OCI-LY3 (cell line): ENCODE results near the gene RHOT1.

Experiments used
- EZH2phosphoT487 ChIP-seq: fragments of 200-600 bp; shearing (Covaris generic); IDR thresholded peaks from 2 replicates; pipeline ENCODE4 v1.6.1; 2018; ENCODE audit warnings: antibody characterized with exemption, mixed run types, low read depth
- TF ChIP-seq, protein P1 (sequence below): fragments of 200-600, 300-600 bp; sonication (generic); IDR thresholded peaks from 2 replicates; pipeline ENCODE4 v1.5.1; 2014; ENCODE audit warnings: antibody characterized with exemption, low read length, low read depth

- TF ChIP-seq, protein P1, sequence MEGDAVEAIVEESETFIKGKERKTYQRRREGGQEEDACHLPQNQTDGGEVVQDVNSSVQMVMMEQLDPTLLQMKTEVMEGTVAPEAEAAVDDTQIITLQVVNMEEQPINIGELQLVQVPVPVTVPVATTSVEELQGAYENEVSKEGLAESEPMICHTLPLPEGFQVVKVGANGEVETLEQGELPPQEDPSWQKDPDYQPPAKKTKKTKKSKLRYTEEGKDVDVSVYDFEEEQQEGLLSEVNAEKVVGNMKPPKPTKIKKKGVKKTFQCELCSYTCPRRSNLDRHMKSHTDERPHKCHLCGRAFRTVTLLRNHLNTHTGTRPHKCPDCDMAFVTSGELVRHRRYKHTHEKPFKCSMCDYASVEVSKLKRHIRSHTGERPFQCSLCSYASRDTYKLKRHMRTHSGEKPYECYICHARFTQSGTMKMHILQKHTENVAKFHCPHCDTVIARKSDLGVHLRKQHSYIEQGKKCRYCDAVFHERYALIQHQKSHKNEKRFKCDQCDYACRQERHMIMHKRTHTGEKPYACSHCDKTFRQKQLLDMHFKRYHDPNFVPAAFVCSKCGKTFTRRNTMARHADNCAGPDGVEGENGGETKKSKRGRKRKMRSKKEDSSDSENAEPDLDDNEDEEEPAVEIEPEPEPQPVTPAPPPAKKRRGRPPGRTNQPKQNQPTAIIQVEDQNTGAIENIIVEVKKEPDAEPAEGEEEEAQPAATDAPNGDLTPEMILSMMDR, result no peak
- no peak for TF ChIP-seq EZH2phosphoT487
Observed at GRCh38 chr17:32271844-32272243, 129.5 kb downstream of the RHOT1 start.
